Activated CD4-positive, alpha-beta T cell treated with anti-CD3 and anti-CD28 coated beads, Interleukin-2, amount 10 ng/mL, durations not matched to agents 24 days and 14 days (primary cell): Measurements from ENCODE around the gene OLA1. TPM values are rescaled to one million over a fixed set of nuclear protein-coding genes. Genes with fewer than 3 reads are reported as not detected.

ENCODE experiments used
- DNase-seq: peaks from one replicate; pipeline ENCODE4 v3.0.0; 2022
- H3K27ac Mint-ChIP-seq: one replicate; pipeline ENCODE4 v1.8.0; 2022; ENCODE audit warnings: mild to moderate bottlenecking, mixed read lengths
- H3K27me3 Mint-ChIP-seq: one replicate; pipeline ENCODE4 v1.8.0; 2022; ENCODE audit warnings: mixed read lengths
- H3K36me3 Mint-ChIP-seq: one replicate; pipeline ENCODE4 v1.8.0; 2022; ENCODE audit warnings: low read depth, mild to moderate bottlenecking, mixed read lengths
- H3K4me1 Mint-ChIP-seq: one replicate; pipeline ENCODE4 v1.8.0; 2021; ENCODE audit warnings: mixed read lengths
- H3K4me3 Mint-ChIP-seq: one replicate; pipeline ENCODE4 v1.8.0; 2022; ENCODE audit warnings: mild to moderate bottlenecking, moderate library complexity, mixed read lengths
- H3K9me3 Mint-ChIP-seq: one replicate; pipeline ENCODE4 v1.8.0; 2021; ENCODE audit warnings: mixed read lengths
- intact Hi-C: fragments of 100-400 bp; cut with micrococcal nuclease; formaldehyde crosslinking; loops from one replicate; pipeline ENCODE4 v1.15.1; 2023
- total RNA-seq: library from RNA; stranded (reverse); gene quantifications from 2 replicates; pipeline ENCODE4 v1.2.3, GENCODE V29; 2022

The OLA1 gene
- total RNA-seq, 1 donor from 2014 or later: 167 TPM

GRCh38 chr2:174157053-174157452 is 91.3 kb downstream of the OLA1 start:
- DNase-seq: no peak
- H3K27me3 Mint-ChIP-seq: no peaks in the 10 kb centered on the region
- peaks cover 9% of the 10 kb centered on the region for H3K4me1 Mint-ChIP-seq
- no peaks in the 10 kb centered on the region for H3K9me3 Mint-ChIP-seq
- peaks cover 9% of the 10 kb centered on the region for H3K36me3 Mint-ChIP-seq
- H3K4me3 Mint-ChIP-seq: no peak overlapping the region
- no peak overlapping the region for H3K27ac Mint-ChIP-seq
- intact Hi-C loops: loop anchor here (5.0 to 10.0 kb wide), 2 partner anchors 168 to 185 kb away; no protein-coding TSS in a partner anchor

GRCh38 chr2:174153757-174154680 is 94.3 kb downstream of the OLA1 start:
- Mint-ChIP-seq H3K27me3 (no peaks in the 10 kb centered on the region), H3K27ac (no peak overlapping the region), H3K4me1 (peaks cover 10% of the 10 kb centered on the region), H3K36me3 (peaks cover 9% of the 10 kb centered on the region), H3K4me3 (no peak overlapping the region), H3K9me3 (no peaks in the 10 kb centered on the region)
- intact Hi-C loops: loop anchor here (10.0 kb wide), 1 partner anchor 171 kb away; no protein-coding TSS in a partner anchor
- no peak for DNase-seq

- Mint-ChIP-seq H3K36me3 (peaks cover 2% of the 10 kb centered on the region), H3K4me1 (peaks cover 12% of the 10 kb centered on the region), H3K27me3 (no peaks in the 10 kb centered on the region), H3K4me3 (no peak overlapping the region), H3K27ac (no peak overlapping the region), H3K9me3 (no peaks in the 10 kb centered on the region)
- no peak for DNase-seq
- intact Hi-C loops: no loop called here
These were observed 98.8 kb downstream of the OLA1 start for GRCh38 chr2:174149530-174149929.

- no peaks in the 10 kb centered on the region for H3K9me3 Mint-ChIP-seq
- no peak for DNase-seq
- no peak overlapping the region for H3K27ac Mint-ChIP-seq
- no peaks in the 10 kb centered on the region for H3K36me3 Mint-ChIP-seq
- H3K4me3 Mint-ChIP-seq: no peak overlapping the region
- H3K4me1 Mint-ChIP-seq: peaks cover 9% of the 10 kb centered on the region
- intact Hi-C loops: no loop called here
- H3K27me3 Mint-ChIP-seq: no peaks in the 10 kb centered on the region
These were observed 99.5 kb downstream of the OLA1 start for GRCh38 chr2:174148833-174149232.

GRCh38 chr2:174145827-174146226 is 102.5 kb downstream of the OLA1 start:
- no peak for DNase-seq
- H3K9me3 Mint-ChIP-seq: no peaks in the 10 kb centered on the region
- no peak overlapping the region for H3K4me3 Mint-ChIP-seq
- intact Hi-C loops: no loop called here
- H3K36me3 Mint-ChIP-seq: peaks cover 2% of the 10 kb centered on the region
- no peak overlapping the region for H3K27ac Mint-ChIP-seq
- no peaks in the 10 kb centered on the region for H3K27me3 Mint-ChIP-seq
- peaks cover 6% of the 10 kb centered on the region for H3K4me1 Mint-ChIP-seq

GRCh38 chr2:174142290-174142689 is 106.0 kb downstream of the OLA1 start:
- Mint-ChIP-seq H3K9me3 (no peaks in the 10 kb centered on the region), H3K4me1 (no peaks in the 10 kb centered on the region), H3K36me3 (peaks cover 9% of the 10 kb centered on the region), H3K27me3 (no peaks in the 10 kb centered on the region), H3K27ac (no peak overlapping the region), H3K4me3 (no peak overlapping the region)
- intact Hi-C loops: no loop called here
- no peak for DNase-seq

- H3K27ac Mint-ChIP-seq: no peak overlapping the region
- intact Hi-C loops: no loop called here
- no peaks in the 10 kb centered on the region for H3K4me1 Mint-ChIP-seq
- H3K4me3 Mint-ChIP-seq: no peak overlapping the region
- H3K36me3 Mint-ChIP-seq: peaks cover 26% of the 10 kb centered on the region
- no peaks in the 10 kb centered on the region for H3K27me3 Mint-ChIP-seq
- no peaks in the 10 kb centered on the region for H3K9me3 Mint-ChIP-seq
- no peak for DNase-seq
These were observed 110.2 kb downstream of the OLA1 start for GRCh38 chr2:174138161-174138560.

- peaks cover 24% of the 10 kb centered on the region for H3K36me3 Mint-ChIP-seq
- no peaks in the 10 kb centered on the region for H3K27me3 Mint-ChIP-seq
- no peaks in the 10 kb centered on the region for H3K9me3 Mint-ChIP-seq
- intact Hi-C loops: no loop called here
- DNase-seq: no peak
- H3K4me1 Mint-ChIP-seq: no peaks in the 10 kb centered on the region
- no peak overlapping the region for H3K27ac Mint-ChIP-seq
- H3K4me3 Mint-ChIP-seq: no peak overlapping the region
These were observed 112.4 kb downstream of the OLA1 start for GRCh38 chr2:174135981-174136380.

- Mint-ChIP-seq H3K4me3 (no peak overlapping the region), H3K4me1 (peaks cover 4% of the 10 kb centered on the region), H3K9me3 (no peaks in the 10 kb centered on the region), H3K36me3 (peaks cover 11% of the 10 kb centered on the region), H3K27me3 (no peaks in the 10 kb centered on the region), H3K27ac (no peak overlapping the region)
- intact Hi-C loops: no loop called here
- peak; percentile 34 for DNase-seq
These were observed 123.2 kb downstream of the OLA1 start for GRCh38 chr2:174125090-174125489.

- Mint-ChIP-seq H3K27me3 (no peaks in the 10 kb centered on the region), H3K36me3 (peaks cover 11% of the 10 kb centered on the region), H3K4me3 (no peak overlapping the region), H3K27ac (no peak overlapping the region), H3K9me3 (no peaks in the 10 kb centered on the region), H3K4me1 (peaks cover 4% of the 10 kb centered on the region)
- intact Hi-C loops: no loop called here
- peak; percentile 34 for DNase-seq
These were observed 124.2 kb downstream of the OLA1 start for GRCh38 chr2:174124181-174124580.

- no peaks in the 10 kb centered on the region for H3K9me3 Mint-ChIP-seq
- peaks cover 20% of the 10 kb centered on the region for H3K36me3 Mint-ChIP-seq
- no peak overlapping the region for H3K27ac Mint-ChIP-seq
- peaks cover 4% of the 10 kb centered on the region for H3K4me1 Mint-ChIP-seq
- no peak overlapping the region for H3K4me3 Mint-ChIP-seq
- intact Hi-C loops: no loop called here
- H3K27me3 Mint-ChIP-seq: no peaks in the 10 kb centered on the region
- no peak for DNase-seq
These were observed 126.1 kb downstream of the OLA1 start for GRCh38 chr2:174122185-174122584.

GRCh38 chr2:174121612-174122011 is 126.7 kb downstream of the OLA1 start:
- DNase-seq: no peak
- Mint-ChIP-seq H3K27me3 (no peaks in the 10 kb centered on the region), H3K4me3 (no peak overlapping the region), H3K27ac (no peak overlapping the region), H3K9me3 (no peaks in the 10 kb centered on the region), H3K4me1 (peaks cover 4% of the 10 kb centered on the region), H3K36me3 (peaks cover 20% of the 10 kb centered on the region)
- intact Hi-C loops: no loop called here

GRCh38 chr2:174121175-174121574 is 127.2 kb downstream of the OLA1 start:
- H3K27me3 Mint-ChIP-seq: no peaks in the 10 kb centered on the region
- H3K27ac Mint-ChIP-seq: no peak overlapping the region
- peaks cover 4% of the 10 kb centered on the region for H3K4me1 Mint-ChIP-seq
- H3K4me3 Mint-ChIP-seq: no peak overlapping the region
- H3K36me3 Mint-ChIP-seq: peaks cover 20% of the 10 kb centered on the region
- intact Hi-C loops: no loop called here
- no peaks in the 10 kb centered on the region for H3K9me3 Mint-ChIP-seq
- no peak for DNase-seq

GRCh38 chr2:174120346-174120745 is 128.0 kb downstream of the OLA1 start:
- no peak overlapping the region for H3K4me3 Mint-ChIP-seq
- no peaks in the 10 kb centered on the region for H3K9me3 Mint-ChIP-seq
- no peak for DNase-seq
- peaks cover 20% of the 10 kb centered on the region for H3K36me3 Mint-ChIP-seq
- intact Hi-C loops: no loop called here
- H3K4me1 Mint-ChIP-seq: peaks cover 4% of the 10 kb centered on the region
- no peaks in the 10 kb centered on the region for H3K27me3 Mint-ChIP-seq
- no peak overlapping the region for H3K27ac Mint-ChIP-seq
